Measurements from ENCODE around the gene TBC1D14. TPM values are rescaled to one million over a fixed set of nuclear protein-coding genes. Genes with fewer than 3 reads are reported as not detected.

Gene TBC1D14
- total RNA-seq, 6 experiments from 2014 or later: 14.1 to 34.8 (median 30.6) TPM

DNA sequence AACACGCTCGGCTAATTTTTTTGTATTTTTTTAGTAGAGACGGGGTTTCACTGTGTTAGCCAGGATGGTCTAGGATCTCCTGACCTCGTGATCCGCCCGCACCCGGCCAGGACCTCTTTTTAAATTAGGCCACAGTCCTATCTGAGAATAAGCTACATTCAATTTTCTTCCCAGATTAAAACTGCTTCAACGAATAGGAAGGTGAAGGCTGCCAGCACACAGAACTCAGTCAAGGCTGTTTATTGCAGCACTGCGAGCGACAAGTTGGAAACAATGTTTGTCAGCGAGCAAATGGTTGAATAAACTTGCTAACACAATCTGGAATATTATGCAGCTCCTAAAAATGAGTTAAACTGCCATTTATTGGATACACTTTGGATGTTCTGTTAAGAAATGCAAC lies 156.4 kb downstream of the TBC1D14 start:
- peaks cover 0 to 40% (median 23%) of the 10 kb centered on the region in 4 donors for H3K36me3 ChIP-seq
- 95% methylated on average over 11 of the region's 11 CpGs for WGBS (ENCODE audit: insufficient coverage, low coverage, low lambda C conversion rate, missing lambda C conversion rate)
- TF ChIP-seq, protein P1, sequence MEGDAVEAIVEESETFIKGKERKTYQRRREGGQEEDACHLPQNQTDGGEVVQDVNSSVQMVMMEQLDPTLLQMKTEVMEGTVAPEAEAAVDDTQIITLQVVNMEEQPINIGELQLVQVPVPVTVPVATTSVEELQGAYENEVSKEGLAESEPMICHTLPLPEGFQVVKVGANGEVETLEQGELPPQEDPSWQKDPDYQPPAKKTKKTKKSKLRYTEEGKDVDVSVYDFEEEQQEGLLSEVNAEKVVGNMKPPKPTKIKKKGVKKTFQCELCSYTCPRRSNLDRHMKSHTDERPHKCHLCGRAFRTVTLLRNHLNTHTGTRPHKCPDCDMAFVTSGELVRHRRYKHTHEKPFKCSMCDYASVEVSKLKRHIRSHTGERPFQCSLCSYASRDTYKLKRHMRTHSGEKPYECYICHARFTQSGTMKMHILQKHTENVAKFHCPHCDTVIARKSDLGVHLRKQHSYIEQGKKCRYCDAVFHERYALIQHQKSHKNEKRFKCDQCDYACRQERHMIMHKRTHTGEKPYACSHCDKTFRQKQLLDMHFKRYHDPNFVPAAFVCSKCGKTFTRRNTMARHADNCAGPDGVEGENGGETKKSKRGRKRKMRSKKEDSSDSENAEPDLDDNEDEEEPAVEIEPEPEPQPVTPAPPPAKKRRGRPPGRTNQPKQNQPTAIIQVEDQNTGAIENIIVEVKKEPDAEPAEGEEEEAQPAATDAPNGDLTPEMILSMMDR (IDR thresholded peaks at IDR 0.05): no peak
- TF ChIP-seq POLR2A (IDR thresholded peaks at IDR 0.05): no peak
- no peaks in the 10 kb centered on the region for H3K9me3 ChIP-seq
- no peak overlapping the region for H3K27ac ChIP-seq
- H3K27me3 ChIP-seq: no peaks in the 10 kb centered on the region
- intact Hi-C loops (cut with DNase I): no loop called here
- H3K4me1 ChIP-seq: peaks cover 0 to 20% (median 7%) of the 10 kb centered on the region in 4 donors
- no peak overlapping the region for H3K4me3 ChIP-seq
- DNase-seq (no peak), ATAC-seq (no peak)

DNA sequence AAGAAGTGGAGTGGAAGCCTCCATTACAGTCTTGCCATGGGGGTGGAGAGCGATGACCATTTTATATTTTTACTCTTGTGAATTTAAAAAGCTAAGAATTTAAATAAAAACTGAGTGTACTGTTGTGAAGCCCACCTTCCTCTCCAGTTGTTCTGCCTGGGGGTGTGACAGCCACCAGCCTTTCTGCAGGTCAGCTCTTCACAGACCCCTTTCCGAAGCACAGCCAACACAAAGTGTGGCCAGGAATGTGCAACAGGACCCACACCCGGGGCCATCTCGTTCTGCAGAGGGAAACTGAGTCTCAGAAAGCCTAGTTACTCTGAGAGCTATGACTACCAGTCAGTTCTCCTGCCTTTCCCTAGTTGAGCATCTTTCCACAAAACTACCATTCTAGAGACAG lies 156.9 kb downstream of the TBC1D14 start:
- WGBS (ENCODE audit: insufficient coverage, low coverage, low lambda C conversion rate, missing lambda C conversion rate): 93% methylated on average over 3 of the region's 4 CpGs
- ATAC-seq: no peak
- H3K36me3 ChIP-seq: peaks cover 0 to 35% (median 20%) of the 10 kb centered on the region in 4 donors
- no peak for TF ChIP-seq POLR2A (IDR thresholded peaks at IDR 0.05)
- TF ChIP-seq, protein P1 (IDR thresholded peaks at IDR 0.05): no peak
- intact Hi-C loops (cut with DNase I): no loop called here
- H3K27ac ChIP-seq: no peak overlapping the region
- peaks cover 0 to 20% (median 7%) of the 10 kb centered on the region in 4 donors for H3K4me1 ChIP-seq
- no peaks in the 10 kb centered on the region for H3K9me3 ChIP-seq
- DNase-seq: no peak
- no peaks in the 10 kb centered on the region for H3K27me3 ChIP-seq
- peak overlapping the region; percentile 89 to 97 (median 94) for H3K4me3 ChIP-seq

DNA sequence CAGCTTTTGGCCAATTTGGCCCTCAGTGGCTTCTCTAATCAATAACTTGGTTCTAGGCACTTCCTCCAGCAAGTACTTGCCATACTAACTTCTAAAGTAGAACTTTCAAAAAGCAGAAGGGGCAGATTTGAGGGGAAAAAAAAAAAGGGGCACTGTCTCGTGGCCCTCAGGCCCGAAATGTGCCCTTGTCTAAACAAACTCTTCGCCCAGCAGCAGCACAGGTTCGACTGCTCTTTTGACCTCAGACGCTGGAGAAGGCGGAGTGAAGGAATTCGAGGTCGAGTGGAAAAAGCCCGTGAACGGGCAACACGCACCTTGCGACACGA lies 157.5 kb downstream of the TBC1D14 start:
- DNase-seq: no peak
- Histone ChIP-seq H3K27ac (peak overlapping the region; percentile 69 to 94 (median 86)), H3K27me3 (no peaks in the 10 kb centered on the region), H3K4me1 (peaks cover 0 to 20% (median 7%) of the 10 kb centered on the region in 4 donors), H3K36me3 (peaks cover 0 to 29% (median 14%) of the 10 kb centered on the region in 4 donors), H3K4me3 (peak overlapping the region; percentile 89 to 97 (median 94)), H3K9me3 (no peaks in the 10 kb centered on the region)
- peak in 1 of 4 donors; percentile 33 for ATAC-seq
- WGBS (ENCODE audit: insufficient coverage, low coverage, low lambda C conversion rate, missing lambda C conversion rate): 0% methylated on average over 13 of the region's 13 CpGs
- TF ChIP-seq, protein P1 (IDR thresholded peaks at IDR 0.05): no peak
- no peak for TF ChIP-seq POLR2A (IDR thresholded peaks at IDR 0.05)
- intact Hi-C loops (cut with DNase I): no loop called here

DNA sequence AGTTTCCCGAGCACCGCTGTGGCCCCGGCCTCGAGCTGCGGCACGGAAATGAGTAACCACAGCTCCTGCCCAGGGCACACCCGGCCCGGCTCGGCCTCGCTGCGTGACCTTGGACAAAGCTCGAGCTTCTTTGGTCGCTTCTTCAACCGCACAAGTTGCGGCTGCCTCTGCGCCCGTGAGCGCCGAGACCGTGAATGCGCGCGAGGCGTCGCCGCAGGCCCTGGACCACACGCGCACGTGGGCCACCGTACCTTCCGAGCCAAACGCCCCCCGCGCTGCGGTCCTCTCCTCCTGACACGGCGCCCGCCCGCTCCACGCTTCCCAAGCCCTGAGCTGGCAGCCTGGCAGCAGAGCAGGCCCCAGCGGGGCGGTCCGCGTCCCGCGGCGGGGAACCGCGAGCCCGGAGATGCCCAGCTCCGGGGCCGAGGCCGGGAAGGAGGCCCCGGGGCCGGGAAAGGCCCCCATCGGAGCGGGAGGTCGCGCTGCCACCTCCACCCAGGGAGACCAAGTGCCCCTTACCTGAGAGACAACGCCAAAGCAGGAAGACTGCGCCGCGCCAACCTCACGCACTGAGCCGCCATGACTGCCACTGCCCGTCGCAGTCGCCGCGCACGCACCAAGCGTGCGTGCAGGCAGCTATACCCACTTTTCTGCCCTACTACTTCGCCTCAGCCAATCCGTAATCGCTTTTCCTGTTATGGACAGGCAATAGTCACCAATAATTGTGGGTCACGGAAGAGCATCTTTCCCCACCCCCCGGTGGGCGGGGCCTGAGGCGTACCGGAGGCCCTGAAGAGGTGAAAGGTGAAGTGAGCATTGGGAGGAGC lies 158.0 kb downstream of the TBC1D14 start, which contains the start of gene GRPEL1:
Gene GRPEL1 (minus strand): TSS at position 613 of the 827 bp plus-strand sequence. CDS start 32 bp downstream, at position 581.
- DNase-seq (peak; percentile 71 to 100 (median 100)), ATAC-seq (peak; percentile 95 to 98 (median 96))
- no peaks in the 10 kb centered on the region for H3K9me3 ChIP-seq
- no peaks in the 10 kb centered on the region for H3K27me3 ChIP-seq
- H3K36me3 ChIP-seq: peaks cover 0 to 25% (median 12%) of the 10 kb centered on the region in 4 donors
- H3K4me1 ChIP-seq: peaks cover 0 to 20% (median 7%) of the 10 kb centered on the region in 4 donors
- WGBS (ENCODE audit: insufficient coverage, low coverage, low lambda C conversion rate, missing lambda C conversion rate): 0% methylated on average over 25 of the region's 81 CpGs
- TF ChIP-seq POLR2A (IDR thresholded peaks at IDR 0.05): peak; percentile 98
- TF ChIP-seq, protein P1 (IDR thresholded peaks at IDR 0.05): no peak
- H3K27ac ChIP-seq: peak within 1 kb of the TSS; percentile 69 to 94 (median 86)
- H3K4me3 ChIP-seq: peak within 1 kb of the TSS; percentile 89 to 97 (median 94)
- intact Hi-C loops (cut with DNase I): no loop called here

Data from right lobe of liver (tissue), 6 donors.